Stimulated activated CD8-positive, alpha-beta memory T cell treated with anti-CD3 and anti-CD28 coated beads, Interleukin-12 subunit alpha, Interleukin-12 subunit beta, amount 100 ng/mL, for 1 hour (primary cell): ENCODE measurements around the gene STRBP.

Experiments used
- DNase-seq: peaks from one replicate; pipeline ENCODE4 v3.0.0-alpha.2; 2020; ENCODE audit warnings: low read depth

The STRBP gene

DNA sequence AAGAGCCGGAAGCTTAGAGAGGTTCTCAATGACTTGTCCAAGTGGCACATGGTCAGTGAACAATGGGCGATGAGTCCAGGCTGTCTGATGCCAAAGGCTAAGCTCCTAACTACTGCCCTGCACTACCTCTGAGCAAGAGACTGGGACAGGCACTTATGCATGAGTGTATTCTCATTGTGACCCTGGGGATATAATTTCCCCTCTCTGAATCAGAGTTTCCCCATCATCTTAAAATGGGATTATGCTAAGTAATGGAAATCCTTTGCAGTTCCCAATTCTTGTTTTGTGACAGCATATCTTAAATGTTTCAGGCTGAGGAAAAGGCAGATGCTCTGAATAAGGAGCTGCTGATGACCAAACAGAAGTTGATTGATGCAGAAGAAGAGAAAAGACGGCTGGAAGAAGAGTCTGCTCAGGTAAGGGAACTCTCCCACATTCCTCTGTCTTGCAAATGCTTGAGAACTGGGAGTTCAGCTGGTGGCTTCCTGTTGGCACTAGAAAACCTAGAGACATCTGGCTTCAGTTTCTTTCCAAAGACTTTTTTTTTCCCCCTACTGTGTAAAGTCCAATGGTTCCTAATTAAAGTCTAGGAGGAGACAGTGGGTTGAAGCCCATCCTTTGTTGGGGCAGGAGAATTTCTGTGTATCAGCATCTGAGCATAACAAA is 170.8 kb downstream of the STRBP start:
- no peak for DNase-seq

DNA sequence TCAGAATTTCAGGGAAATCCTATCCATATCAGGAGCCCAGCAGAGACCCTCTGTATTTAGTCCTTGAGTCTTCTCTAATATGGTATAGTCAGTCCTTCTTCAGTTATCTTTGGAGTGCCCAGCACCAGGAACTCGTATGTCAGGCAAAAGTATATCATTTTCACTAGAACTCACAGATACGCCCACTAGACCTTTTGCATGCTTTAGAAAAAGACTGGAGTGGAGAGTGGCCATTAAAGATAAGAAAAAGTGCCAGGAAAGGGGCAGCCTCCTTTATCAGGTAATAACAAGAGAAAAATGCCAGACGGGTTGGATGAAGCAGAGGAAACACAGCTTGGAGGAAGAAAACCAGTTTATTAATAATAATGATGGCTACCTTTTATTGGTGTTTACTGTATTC is 171.4 kb downstream of the STRBP start:
- DNase-seq, result no peak

DNA sequence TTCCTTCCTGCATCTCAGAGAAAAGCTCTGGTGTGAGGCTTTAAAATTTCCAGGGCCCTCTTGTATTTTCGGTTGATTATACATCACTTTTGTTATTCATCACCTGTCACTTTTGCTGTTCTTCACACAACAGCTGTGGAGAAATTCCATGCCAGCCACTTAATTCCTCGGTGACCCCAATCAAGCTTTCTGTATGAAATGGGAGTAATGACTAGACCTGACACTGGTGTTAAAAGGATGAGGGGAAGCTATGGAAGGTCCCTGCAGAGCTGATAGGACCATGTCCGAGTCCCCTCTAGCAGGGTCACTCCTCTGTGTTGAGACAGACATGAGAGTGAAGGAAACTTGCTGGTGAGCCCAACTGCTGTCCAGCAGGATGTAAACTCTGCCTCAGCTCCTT is 175.2 kb downstream of the STRBP start:
- DNase-seq, result no peak

DNA sequence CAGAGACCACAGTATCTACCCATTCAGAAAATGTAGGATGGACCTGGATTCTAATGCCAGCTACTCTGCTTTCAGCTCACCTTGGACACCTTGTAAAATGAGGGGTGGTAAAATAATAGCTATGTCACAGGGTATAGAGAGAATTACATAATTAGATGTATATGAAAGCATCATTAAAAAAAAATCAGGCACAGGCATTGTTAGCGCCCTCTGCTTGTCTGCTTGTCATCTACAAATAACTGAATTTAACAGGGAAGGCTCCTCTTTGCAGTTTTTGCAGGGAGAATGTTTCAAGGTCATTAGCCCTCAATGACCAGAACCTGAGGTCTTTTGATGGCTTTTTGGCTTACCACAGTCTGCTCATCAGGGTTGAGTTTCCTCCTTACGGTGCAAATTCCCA is 176.9 kb downstream of the STRBP start:
- DNase-seq, result no peak

DNA sequence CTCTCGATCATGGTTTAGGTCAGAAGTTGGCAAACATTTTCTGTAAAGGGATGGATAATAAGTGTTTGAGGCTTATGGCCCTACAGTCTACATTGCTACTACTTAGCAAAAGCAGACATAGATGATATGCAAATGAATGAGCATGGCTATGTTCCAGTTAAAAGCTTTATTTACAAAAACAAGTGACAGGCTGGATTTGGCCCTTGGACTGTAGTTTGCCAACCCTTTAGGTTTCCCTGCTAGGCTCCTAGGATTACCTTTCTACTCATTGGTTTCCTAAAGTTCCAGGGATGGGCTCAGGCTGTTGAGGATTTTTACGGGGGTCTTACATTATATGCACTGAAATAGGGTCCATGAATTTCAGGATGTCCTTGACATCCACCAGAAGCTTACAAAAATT is 177.4 kb downstream of the STRBP start:
- no peak for DNase-seq

DNA sequence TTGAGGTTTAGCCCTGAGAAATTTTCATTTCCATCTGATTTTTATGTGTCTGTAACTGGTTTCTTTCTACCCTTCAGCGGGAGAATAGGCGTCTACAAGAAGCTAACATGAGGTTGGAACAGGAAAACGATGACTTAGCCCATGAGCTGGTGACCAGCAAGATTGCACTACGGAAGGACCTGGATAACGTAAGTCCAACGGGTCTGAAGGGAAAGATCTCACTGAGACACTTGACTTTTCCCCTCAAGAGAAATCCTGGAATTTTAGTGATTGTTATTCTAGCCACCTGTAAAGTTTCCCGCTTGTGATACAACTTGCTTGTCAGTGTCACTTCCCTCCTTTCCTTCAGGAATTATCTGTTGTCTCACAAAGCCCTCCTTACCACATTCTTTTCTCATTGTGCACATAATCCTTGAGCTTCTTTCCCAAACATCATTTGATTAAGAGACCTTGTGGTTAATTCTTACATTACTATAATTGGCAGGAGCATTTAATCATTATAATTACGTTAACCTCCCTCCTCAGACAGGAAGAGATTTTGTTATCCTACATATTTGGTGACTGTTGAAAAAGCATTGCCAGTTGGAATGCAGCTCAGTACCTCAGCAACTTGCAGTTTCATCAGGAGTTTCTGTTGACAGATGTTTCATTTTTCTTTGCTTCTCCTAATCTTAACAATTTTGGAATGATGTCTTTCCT is 178.0 kb downstream of the STRBP start:
- DNase-seq, result no peak

DNA sequence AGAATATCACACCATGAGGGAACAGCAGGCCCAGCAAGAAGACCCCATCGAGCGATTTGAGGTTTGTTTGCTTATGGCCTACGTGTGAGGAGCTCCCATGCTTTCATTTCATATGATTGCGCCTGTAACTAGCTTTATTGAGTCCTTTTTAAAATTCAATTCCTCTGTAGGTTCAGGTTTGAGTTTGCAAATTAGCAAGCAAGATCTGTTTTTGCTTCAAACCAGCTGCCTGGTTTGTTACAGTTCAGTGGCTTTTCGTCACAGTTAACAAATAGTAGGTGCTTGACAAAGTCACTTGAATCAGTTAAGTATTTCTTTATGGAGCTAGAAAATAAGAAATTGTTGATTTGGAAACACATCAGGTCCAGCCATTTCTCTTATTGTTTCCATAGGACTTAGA is 178.6 kb downstream of the STRBP start:
- no peak for DNase-seq

DNA sequence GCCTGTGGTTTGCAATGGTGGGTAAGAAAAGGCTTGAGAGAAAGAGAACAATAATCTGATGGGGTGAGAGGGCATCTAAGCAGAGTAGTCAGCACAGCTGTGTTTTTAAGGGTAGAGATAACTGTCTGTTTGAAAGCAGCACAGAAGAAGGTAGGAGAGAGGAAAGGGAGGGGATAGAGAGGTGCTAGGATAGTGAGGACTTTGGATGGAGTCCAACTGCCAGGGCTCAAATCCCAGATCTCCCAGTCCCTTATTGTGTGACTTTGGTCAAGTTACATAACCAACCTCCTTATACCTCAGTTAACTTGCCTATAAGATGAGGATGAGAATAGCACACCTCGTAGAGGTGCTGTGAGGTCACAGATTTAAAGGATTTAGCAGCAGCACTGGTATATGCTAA is 179.3 kb downstream of the STRBP start:
- no peak for DNase-seq

DNA sequence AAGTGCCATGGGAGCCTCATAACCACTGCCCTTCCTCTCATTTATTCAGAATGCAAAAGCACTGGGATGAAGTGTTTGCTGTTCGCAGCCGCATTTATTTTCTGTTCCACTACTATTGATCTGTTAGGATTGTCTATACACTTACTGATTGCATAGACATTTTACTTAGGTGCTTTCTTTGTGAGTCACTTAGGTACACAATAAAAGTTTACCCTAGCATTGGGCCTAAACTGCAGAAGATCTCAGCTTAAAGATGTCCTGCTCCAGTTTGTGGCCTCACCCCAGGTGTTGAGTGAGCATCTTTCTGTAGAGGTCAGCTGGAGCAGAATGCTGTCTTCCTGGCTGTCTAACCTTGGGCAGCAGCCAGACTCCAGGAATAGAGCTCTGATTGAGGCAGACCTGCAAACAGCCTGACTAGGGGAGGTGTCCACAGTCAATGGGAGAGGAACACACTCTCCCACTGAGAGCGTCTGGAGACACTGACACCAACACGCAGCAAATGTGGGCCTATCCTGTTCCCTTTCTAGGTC is 181.0 kb downstream of the STRBP start:
- DNase-seq, result no peak

DNA sequence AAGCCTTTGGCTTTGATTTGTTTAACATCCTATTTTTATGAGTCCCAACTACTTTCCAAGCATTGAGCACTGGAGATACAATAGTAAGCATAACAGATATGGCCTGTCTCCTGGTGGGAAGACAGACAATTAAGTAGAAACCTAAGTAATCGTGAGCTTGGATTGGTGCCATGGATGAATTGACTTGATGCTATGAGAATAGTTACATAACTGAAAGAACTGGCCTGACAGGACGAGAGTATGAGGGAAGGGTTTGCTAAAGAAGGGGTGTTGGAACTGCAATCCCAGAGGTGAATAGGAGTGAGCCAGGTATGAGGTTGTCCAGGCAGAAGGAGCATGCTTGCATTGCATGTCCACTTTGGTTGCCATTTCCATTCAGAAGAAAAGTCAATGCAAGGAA is 182.5 kb downstream of the STRBP start:
- DNase-seq, result no peak

DNA sequence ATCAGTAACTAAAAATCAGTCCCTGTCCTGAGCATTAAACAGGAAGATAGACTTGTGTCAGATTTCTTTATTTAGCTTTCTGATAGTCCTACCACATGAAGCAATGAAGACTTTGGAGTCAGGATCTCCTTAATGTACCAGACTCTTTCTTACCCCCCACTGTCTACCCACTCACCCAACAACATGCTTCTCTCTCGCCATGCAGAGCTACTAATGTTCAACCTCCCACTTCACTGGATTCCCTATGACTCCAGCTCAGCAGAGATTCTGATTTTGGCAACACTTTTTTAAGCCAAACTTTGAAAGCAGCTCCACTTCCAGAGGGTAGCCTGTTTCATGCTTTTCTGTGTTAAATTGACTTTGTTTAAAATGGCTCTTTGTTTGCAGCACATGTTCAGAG is 184.1 kb downstream of the STRBP start:
- no peak for DNase-seq

DNA sequence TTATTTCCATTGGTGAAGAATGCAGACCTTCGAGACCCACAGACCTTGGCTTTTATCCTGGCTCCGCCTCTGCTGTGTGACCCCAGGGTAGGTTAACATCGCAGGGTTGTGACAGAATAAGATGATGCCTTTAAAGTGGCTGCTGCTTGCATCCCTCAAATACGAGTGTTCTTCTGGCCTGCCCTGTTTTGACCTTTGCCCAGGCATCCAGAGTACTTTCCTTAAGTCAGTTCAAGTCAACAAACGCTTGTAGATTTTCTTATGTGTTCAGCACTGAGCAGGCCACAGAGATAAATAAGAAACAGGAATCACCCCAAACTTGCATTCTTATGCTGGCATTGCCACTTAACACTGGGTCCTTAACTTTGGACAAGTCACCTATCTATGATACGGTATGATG is 184.7 kb downstream of the STRBP start:
- no peak for DNase-seq

DNA sequence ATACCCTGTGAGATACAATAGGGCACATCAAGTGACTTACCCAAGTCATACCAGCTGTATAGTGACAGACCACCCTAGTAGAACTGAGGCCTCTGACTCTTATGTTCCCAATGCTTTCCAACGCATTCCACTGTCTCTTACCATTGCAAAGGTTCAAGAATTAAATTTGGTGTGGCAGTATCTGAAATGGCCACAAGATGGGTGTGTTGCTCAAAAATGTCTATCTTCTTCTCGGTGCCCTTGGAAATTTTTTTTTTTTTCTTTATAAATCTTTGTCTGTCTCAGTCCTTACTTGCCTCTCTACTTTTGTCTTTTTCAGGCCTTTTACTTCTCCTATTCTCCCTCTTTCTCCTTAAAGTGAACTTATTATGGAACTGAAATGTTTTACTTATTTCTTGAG is 186.6 kb downstream of the STRBP start:
- no peak for DNase-seq

DNA sequence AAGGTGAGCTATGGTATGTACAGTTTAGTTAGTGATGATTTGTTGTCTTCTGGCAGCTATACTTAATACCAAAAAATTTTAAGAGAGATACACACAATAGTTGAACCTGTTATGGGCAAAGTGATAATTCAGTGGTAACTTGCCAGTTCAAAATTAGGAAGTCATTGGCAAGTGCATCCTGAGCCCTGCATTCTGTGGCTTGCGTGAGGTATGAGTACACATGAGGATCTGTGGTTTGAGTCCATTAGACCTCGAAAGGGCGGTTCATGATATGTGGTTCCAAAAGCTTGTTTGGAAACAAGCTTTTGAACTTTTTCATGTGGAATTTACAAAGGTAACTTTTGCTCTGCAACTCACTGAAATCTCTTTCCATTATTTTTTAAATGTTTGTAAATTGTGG is 187.9 kb downstream of the STRBP start:
- no peak for DNase-seq

DNA sequence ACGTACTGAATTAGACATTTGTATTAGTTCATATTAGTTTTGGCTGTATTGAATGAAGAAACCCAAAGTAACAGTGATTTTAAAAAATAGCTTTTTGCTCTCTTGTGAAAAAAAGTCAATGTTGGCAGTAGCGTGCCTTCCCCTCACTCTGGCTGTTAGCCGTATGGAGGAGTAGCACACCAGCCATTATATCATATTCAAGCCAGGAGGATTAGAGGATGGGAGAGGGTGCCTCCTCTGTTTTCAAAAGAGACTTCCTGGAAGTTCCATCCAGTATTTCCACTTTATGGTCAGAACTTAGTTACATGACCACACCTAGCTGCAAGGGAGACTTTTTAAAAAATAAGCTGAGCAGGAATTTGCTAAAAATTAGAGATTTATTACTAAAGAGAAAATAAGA is 193.8 kb downstream of the STRBP start:
- no peak for DNase-seq

DNA sequence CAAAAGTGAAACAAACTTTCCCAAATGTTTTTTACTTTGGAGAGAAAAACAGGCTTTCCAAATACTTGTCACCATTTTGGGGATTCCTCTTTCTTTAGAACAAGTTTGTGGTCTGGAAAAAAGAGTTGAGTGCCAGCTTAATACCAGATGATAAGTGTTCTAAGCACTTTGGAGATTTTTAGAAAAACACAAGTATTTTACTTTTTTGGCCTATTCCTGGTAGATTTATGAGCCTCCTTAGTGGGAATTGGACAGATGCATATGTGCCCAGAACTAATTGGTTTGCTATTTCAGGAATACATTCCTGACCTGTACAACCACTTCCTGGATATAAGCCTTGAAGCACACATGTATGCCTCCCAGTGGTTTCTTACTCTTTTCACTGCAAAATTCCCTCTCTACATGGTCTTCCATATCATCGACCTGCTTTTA is 194.4 kb downstream of the STRBP start:
- no peak for DNase-seq

DNA sequence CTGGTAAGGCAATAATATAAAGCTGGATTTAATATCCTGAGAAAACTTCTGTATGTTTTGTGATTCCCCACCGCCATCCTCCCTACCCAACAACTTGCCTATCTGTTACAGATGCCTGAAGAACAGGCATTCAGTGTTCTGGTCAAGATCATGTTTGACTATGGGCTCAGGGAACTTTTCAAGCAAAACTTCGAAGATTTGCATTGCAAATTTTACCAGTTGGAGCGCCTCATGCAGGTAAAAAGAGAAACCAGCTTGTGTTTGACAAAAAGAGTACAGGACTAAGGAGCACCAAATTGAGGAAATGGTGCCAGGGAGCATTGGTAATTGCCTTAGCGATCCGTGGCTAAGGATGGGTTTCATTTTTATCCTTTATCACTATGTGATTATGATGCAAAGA is 194.9 kb downstream of the STRBP start:
- DNase-seq, result no peak

DNA sequence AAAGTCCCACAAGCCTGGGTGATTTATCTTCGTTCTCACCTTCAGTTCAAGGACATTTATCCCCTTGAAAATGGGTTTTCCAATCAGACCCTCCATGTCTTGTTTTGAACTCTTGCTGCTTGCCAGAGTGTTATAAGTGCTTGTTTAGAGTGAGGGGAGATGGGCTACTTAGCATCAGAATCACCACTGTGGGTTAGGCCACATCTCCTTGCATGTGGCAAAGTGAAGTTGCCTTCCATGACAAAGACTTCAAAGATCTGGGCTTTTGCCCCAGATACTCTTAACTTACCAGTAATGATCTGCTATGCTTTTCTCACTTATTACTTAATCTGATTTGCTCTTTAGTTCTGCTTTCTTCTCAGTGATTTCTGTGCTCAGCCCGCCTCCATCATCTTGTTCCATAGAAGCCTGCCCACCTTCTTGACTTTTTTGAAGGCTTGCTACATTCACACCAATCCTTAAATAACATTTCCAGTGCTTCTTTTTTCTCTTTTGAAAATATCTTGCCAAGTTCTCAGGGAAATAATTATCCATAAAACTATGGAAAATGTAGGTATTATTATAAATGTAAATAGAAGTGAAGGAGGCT is 195.9 kb downstream of the STRBP start:
- DNase-seq, result no peak
